ENCODE results near the gene NHEJ1.

The NHEJ1 gene

GRCh38 chr2:219084791-219085190 lies 75.8 kb downstream of the NHEJ1 start:
- DNase-seq: no peak

DNA sequence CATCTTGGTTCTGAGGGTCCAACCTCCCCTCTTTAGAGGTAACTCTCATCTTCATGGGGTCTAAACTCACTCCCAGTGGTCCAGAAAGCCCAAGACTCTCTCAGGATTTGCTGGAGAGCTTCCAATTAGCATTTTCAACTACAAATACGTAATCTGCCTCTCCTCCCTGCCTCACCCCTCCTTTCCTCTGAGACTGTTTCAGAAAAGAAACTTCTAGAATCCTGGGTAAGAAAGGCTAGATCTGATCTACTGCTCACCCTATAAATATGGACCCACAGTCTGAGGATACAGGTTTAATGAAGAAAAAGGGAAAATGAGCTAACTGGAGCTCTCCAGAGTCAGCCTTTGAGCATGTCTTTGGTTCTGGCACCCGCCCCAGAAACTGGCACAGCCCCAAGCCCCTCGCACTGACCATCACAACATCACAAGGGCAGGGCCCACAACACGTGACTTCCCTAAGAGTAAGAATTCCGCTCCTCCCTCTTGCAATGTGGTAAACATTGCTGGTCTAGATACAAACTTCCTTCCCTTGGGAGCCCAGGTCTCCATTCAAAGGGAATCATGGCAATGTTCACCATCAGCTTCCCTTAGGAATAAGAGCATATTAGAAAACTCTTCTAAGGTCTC lies 78.2 kb downstream of the NHEJ1 start:
- no peak for DNase-seq

DNA sequence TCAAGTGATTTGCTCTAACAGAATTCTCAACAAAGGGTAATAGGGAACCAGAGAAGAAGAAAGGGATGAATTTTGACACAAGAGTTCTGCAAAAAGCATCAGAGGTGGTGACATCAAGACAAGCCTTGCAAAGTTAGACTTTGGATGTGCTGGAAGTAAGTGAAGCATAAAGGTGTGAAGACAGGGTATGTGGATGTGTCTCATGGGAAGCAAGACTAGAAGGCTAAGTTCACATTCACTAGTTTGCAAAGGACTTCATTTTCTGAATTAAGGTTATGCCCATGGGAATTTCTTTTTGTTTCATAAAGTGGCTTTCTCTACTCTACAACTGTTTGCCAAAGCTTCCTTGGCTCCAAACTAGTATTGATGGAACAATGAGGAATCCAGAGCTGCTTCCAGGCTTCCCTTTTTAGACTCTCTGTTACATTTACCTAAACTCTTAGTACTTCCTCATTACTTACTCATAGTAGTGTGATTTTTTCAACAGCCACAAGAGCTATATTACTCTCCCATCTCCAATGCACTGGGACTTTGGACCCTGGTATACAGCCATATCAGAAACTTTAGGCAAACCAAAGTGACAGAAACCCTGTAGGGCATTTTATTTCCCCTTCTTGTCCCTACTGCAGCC lies 78.8 kb downstream of the NHEJ1 start:
- no peak for DNase-seq

GRCh38 chr2:219081096-219081495 lies 79.5 kb downstream of the NHEJ1 start:
- DNase-seq: no peak

- no peak for DNase-seq
Measured at GRCh38 chr2:219079417-219079816, 81.2 kb downstream of the NHEJ1 start.

DNA sequence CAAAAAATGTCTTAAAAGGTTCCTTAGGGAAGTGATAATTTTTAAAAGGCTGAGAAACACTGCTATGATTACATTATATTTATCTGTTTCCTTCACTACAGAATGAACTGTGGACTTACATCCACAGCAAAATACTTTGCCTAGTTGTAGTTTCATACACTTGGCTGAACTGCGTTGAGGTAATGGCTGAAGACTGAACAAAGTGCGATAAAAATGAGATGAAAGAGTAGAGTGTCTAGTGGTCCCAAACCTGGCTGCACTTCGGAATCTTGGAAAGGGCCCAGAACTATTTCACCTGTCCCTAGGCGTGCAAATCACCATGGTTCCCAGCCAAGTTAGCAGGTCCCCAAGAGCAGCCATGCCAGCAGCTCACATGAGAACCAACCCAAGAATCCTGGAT lies 81.7 kb downstream of the NHEJ1 start:
- DNase-seq: no peak

DNA sequence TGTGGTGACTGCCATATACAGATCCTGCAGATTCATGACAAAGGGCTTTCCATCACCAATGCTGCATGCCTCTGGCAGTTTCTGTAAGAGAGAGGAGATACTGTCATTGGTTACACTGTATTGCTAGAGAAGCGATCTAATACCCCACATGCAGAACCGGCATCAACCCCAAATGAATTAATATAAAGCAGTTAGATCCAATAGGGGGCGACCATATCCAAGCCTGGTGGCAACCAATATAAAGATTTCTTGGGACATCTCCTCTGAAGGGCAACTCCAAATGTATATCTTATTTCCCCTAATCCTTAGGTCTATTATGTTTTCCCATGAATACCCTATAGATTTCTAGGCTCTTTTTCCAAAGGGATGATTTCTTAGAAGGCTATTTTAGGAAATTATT lies 82.5 kb downstream of the NHEJ1 start:
- no peak for DNase-seq

- DNase-seq: no peak
Measured at GRCh38 chr2:219076253-219076652, 84.4 kb downstream of the NHEJ1 start.

DNA sequence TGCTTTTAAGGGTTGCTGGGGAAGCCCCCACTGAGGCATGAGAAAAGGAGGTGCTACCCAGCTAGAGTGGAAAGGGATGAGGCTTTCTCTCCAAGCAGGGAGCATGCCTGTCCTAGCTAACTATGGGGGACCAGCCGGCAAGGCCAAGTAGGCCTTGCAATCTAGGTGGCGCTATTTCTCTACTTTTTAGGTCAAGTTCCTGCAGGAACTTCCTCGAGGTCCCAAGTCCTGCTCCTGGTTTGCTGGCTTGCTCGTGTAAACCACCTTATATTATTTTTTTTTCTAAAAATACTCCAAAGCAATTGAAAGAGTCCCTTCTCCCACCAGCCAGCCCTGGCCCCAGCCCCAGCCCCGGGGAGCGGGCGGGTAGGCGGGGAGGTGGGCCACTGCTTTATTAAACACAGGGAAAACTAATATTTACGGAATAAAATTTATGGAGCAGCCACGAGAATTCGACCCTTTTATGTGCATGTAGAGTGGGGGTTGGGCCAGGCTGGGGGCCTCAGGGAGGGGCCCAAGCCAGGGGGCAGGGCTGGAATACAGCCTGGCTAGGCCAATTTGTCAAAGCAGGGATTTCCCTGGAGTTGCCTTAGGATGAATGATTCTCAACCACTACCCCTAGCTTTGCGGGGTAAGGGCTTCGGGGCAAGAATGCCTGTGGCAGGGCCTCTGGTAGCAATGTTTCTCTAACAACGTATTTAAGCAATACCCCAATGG lies 87.0 kb downstream of the NHEJ1 start:
- DNase-seq: peak; percentile 7

GRCh38 chr2:219072741-219073250 lies 87.8 kb downstream of the NHEJ1 start:
- DNase-seq: no peak

- DNase-seq: no peak
Measured at GRCh38 chr2:219071131-219071816, 89.3 kb downstream of the NHEJ1 start.

GRCh38 chr2:219065484-219065883 lies 95.1 kb downstream of the NHEJ1 start:
- peak; percentile 6 for DNase-seq

- no peak for DNase-seq
Measured at GRCh38 chr2:219062081-219062480, 98.5 kb downstream of the NHEJ1 start.

DNA sequence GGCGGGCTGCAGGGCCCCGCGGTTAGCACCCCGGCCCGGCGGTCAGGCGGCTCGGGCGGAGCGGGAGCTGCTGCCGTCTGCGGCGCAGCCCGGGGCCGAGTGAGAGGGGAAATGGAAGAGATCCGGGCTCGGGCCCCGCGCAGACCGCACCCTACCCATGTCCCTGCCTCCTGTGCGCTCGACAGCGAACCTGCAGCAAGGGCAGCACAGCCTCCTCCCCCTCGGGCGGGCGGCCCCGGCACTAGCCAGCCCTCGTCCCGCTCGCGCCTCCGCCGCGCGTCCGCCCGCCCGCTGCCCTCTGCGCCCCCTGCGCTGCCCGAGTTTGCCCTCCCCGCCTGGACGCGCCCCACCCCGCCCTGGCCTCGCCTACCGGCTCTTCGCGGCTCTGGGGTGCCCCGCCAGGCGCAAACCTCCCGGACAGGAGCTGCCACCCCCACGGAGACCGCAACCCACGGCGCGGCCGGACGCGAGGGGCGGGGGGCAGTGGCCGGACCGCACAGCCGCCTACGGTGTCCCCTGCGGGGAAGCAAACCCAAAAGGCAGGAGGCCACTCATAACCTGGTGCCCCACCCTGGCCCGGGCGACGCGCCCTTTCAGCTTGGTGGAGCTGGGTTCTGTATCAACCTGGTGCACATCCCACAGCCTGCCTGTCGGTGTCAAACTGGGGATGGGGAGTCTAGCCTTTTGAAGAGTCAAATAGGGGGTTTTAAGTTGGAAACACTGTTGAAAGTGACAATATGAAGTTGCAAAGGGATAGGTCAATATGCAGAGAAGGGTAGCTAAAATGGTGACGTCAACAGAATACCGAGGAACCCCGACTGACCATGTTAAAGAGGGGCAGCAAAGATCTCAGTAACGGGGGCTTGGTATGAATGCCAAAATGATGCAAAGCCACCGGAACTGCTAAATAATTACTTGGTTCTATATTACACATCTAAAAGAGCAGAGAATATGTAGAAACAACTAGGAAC lies 99.5 kb downstream of the NHEJ1 start, which contains the start of gene IHH:
IHH (minus strand) TSS at position 101 of the 971 bp plus-strand sequence. CDS start 454 bp downstream, outside the sequence.
- no peak for DNase-seq

GRCh38 chr2:219059725-219060682 lies 100.6 kb downstream of the NHEJ1 start:
- peak; percentile 27 for DNase-seq

- no peak for DNase-seq
Measured at GRCh38 chr2:219059375-219059724, 101.3 kb downstream of the NHEJ1 start.

DNA sequence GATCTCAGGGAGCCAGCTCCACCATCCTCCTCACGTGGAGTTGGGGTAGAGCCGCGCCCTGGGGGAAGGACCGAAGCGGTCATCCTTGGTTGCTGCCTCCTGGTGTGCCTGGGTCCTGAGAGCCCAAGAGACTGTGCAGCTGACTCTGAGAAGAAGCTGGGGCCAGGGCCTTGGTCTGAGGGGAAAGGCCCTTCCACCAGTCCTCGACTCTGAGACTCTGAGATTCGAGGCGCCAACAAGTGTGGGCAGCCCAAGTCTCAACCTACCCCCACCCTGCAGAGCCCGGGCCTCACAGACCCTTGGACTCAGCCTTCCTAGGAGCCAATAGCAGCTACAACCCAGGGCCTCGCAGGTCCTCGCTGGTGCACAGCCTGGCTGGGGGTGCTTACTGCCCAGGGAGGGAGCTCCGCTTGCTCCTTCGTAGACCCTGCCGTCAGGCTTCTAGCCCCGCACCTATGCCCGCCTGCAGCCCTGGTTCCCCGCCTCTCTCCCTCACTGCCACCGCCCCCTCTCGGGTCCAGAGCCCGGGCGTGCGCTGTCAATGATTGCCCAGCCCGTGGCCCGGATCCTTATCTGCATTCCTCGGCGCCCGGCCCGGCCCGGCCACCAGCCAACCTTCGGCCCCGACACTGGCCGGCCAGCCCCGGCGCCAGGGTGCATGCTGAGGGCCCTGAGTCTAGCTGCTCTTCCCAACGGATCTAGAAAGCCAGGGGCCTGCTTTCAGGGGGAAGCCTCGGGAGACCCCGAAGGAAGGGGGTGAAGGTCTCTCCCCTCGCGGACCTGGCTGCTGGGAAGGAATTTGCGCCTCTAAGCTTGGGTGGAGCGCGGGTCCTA lies 101.9 kb downstream of the NHEJ1 start:
- no peak for DNase-seq

- peak; percentile 73 for DNase-seq
Measured at GRCh38 chr2:219057709-219058540, 102.7 kb downstream of the NHEJ1 start.
